HG03558 (cell line): ENCODE measurements around the gene FGF14.

Experiments
- ATAC-seq: cut with Tn5 transposase; IDR thresholded peaks from one replicate; pipeline ENCODE4 v1.9.1; 2021; ENCODE audit warnings: moderate number of reproducible peaks; ENCODE audit not compliant: unreplicated experiment; ENCODE audit errors: extremely low read depth

FGF14 gene

DNA sequence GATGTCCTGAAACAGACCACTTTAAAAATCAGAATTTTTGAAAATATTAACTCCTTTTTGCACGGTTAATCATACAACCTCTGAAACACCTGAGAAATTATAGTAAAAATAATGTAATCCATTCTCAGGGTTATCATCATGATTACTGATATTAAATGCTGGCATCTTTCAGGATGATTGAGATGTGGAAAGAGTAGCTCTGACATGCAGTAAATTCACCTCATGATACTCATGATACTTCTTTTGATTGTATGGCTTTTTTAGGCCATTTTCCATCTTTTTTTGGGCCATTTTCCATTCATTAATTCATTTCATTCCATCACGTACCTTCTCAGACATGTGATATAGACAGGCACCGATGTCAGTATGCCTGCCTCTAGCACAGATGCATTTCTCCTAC, 85.1 kb downstream of the FGF14 start:
- ATAC-seq = no peak

DNA sequence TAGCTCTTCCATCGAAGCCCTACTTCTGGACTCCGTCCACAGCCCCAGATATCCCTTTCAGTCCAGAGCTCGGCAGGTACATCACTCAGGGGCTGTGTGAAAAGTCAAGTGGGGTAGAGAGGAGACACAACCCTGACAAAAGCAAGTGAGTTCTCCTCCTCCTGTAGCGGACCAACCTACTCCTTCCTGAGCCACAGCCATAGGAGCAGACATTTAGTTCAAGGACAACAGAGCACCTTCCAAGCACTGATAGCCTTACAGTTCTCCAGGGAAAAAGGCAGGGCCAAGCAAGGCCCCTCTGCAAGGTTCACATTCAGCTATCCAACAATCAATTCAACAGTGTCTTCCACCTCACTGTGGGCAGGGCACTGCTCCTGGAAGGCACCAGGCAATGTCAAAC, 89.0 kb downstream of the FGF14 start:
- no peak for ATAC-seq

DNA sequence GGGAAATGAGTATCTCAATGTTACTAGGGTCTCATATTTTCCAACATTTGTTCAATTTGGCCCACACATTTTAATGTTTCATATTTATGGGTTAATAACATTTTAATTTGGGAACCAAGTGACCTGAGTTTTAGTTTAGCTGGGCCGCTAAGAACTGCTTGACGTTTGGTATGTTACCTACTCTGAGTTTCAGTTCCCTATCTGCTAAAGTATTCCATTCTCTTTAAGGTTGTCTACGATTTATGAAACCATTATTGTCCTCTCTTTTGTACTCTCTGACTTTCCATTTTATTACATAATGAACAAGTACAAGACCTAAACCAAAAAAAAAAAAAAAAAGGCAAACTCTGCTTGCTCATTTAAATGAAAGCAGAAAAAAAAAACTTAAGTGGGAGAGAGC, 89.9 kb downstream of the FGF14 start:
- peak; percentile 57 for ATAC-seq

DNA sequence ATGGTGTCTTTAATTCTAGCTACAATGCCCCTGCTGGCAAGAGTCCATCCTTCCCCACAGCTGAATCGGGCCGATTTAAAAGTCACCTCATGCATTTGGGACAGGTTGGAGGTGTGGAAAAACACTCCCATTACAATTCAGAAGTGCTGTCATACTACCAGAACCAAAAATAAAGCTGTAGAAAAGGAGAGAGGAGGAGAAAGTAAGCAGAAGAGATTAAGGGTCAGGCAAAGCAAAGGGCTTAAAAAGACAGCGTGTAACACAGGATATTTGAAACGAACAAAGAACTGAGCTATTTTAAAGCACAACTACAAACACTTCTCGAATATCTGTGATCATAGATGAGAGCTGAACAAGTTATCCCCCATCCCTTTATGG, 90.4 kb downstream of the FGF14 start:
- ATAC-seq = no peak

DNA sequence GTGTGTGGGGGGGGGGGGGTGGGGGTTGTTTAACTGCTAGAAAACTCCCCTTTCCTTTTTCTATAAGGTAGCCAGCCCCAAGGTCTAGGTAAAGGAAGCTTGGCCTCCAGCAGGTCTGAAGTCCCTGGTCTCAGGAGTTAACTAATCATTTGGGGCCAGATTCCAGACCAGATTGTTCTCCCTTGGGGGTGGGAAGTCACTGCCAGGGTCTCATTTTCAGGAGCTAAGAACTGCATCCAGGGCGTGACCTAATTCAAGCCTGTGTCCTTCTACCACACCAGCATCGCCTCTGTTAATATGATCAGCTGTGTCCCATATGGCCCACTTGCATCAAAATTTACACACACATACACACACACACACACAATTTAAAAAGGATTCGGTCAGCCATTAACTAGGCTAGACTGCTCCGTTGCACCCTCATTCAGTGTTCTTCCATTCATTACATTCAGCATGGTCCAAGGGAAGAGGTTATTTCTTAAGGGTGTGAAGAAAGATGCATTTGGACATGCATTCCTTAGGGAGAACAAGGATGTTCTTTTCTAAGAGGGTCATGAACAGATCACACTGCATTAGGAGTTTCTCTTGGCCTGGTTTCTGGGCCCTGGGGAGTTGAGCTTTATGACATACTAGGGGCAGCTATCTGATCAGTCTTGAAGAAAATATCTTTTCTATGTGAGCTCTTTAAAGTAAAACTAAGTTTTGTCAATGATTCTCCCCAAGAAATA, 91.0 kb downstream of the FGF14 start:
- no peak for ATAC-seq

DNA sequence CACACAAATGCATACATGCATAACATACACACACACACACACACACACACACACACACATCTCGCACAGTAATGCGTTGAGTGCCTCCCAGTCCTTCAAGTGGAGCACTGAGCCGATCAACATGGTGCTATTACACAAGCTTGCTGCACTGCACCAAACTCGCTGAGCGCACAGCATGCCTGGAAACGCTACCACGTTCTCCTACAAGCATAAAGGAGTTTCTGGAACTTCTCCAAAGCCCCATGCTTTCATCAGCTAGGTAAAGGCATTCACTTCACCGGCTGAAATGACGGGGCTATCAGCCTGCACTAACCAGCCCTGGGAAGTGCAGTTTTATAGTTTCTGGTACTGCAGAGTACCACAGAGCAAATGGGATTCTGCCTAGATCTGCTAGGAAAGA, 92.7 kb downstream of the FGF14 start:
- ATAC-seq = no peak

DNA sequence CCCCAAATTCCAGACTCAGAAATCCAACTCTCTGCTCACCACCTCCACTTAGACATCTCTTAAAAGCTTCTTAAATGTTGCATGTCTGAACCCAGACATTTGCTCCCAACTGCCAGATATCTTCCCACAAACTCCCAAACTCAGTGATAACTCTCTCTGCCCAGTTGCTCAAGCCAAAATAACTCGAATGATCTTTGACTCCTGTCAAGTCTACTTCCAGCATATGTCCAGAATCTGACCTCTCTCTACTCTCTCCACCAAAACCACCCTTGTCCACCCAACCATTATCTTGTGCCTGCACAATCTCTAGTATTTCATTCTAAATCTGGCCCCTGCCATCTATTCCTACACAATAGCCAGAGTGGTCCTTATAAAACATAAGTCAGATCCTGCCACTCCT, 99.3 kb downstream of the FGF14 start:
- no peak for ATAC-seq

DNA sequence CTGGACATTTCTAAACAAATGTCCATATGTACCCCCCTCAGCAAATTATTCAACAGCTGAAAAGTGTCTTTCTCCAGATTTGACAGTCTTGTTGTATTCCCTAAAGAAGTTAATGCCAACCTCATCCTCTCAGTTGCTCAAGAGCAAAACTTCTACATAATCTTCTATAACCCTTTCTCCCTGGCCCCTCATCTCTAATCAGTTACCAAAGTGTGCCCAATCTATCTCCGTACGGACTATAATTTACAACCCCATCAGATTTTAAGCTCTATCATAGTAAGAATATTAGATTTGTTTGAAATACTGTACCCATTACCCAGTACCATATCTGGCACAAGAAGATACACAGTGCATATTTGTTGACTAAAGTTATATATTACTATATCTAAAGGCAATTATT, 101.5 kb downstream of the FGF14 start:
- no peak for ATAC-seq

DNA sequence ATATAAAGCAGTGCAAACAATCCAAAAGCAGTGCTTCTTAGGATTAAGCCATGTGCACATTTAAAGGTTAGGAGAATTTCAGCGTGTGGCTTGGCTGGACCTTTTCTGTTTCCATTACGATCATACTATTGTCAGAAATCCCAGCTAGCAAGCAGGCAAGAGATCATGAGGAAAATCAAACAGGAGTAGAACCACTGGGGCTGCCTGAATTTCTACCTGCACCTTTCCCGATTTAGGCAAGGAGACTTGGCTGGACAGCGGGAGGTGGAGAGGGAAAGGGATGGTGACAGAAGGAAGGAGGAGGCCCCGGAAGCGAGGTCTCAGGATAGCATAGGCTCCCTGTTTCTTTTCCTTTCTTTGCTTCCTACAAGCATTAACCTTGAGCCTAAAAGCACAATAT, 102.5 kb downstream of the FGF14 start:
- no peak for ATAC-seq

DNA sequence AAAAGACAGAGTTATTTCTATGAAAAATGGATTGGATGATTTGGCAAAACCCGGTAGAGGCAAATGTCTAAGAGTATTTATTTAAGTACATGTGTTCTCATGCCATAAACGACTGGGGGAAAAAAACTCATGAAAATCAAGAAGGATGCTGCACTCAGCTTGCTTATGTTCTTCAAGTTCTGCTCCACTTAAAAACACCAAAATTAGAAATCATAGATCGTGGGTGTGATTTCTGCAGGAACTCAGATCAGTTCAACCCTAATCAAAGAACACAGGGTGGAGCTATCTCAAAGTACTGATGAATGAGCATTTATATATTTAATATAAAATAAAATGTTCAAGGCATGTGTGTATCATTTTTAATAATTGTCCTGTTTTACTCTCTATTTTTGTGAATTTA, 103.8 kb downstream of the FGF14 start:
- no peak for ATAC-seq

DNA sequence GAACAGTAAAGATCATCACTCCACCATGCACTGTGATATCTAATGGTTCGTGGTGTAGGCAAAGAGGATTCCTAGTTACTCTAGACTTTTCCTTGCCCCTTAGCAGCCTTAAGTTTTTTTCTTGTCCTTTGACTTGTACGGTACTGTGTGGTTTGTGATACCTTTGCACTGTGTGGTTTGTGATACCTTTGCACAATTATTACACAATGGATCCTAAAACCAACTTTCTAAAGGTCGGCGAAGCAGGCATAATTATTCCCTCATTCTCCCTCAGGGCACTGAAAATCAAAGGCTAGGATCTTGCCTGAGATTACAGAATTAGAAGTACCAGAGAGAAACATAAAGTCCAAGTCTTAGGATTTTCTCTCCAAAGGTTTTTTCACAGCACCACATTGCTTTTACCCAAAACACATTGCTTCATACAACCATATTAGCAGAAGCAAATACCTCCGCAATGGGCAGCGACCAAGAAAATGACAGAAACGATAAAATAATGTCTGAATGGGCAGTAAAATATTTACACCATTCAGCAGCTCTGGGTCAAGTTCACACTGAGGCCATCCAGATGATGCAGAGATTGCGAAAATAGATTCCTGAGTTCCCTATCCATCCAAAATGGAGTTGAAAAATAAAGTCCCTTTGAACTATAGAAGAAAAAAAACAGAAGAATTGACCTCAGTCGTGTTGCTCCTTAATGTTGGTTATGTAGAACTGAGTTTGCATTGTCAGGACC, 106.4 kb downstream of the FGF14 start:
- ATAC-seq = no peak

DNA sequence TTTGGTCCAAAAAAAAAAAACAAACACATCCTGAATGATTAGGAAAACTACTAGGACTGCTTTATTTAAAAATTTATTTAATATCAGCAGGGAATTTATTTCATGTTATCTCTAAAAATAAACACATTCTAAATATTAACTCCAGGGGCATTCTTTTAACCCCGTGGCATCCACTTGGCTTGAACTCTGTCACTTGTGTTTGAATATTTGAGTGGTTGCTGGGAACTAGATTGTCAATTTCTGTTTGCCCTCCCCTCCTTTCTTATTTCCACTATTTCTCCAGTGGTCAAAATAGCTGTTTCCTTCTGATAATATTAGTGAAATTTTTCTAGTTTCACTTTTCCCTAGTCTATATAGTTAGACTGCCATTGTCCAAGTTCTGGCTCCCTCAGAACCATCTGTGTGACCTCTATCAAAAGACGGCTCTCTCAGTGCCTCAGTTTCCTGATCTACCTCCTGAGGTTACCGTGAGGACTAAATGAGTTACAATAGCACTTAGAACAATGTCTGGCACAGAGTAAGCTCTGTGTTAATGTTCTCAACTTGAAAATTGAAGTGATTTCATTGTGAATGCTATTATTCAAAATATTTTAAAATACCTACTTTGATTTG, 107.3 kb downstream of the FGF14 start:
- ATAC-seq = no peak

DNA sequence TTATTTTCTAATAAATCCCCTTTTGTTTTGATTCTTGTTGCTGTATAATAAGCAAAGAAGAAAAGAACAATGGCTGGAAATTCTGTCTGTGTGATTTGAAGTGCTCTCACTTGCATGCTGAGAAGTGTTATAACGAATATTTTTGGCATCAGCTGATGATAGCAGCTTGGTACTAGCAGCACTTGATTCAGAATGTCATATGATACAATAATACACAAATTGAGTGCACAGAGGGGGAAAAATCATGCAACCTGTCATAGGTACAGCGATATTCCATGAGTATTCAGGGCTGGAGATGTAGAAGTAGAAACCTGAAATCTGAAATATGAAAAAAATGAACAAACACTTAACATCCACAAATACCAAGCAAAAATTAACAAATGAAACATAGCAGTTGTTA, 108.1 kb downstream of the FGF14 start:
- ATAC-seq = no peak

DNA sequence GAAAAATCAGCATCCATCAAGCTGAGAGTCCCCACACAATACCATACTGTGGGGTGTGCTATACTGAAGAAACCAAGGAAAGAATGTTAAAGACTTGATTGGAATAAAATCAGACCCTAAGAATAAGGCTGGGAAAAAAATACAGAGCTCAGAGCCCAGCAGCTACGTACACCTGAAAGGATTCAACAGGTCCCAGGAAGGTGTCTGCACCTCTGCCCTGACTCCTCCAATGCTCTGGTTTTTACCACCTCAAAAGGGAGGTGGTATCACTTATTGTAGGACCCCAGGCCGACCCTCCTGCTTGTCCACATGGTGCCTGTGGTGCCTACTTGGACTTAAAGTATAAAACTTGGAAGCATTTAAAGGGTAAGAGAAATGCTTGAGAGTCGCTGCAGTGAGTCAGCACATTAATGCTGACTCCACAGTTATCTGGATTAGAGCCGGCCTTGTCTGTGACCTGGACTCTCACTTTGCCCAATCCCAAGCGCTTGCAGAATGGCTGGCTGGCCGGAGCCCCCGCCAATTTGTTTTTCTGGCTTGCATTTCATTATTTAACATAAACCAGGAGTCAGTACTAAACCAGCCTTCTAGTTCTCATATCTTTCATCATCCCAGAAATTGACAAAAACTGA, 110.1 kb downstream of the FGF14 start:
- ATAC-seq = no peak

DNA sequence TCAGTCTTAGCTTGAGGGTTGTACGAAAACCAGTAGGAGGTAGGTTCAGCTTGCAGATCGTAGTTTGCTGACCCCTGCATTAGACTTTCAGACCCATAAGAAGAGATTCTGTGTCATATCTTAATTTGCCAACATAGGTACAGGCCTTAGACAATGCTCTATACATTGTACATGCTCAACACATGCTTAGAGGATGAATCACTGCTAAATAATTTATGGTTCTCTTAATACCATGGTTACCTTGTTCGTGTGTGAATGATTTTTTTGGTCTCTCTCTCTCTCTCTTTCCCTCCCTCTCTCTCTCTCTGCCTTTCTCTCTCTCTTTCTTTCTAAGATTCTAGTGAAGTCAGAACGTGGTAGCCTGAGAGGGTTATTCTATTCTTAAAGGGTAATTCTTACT, 112.2 kb downstream of the FGF14 start:
- ATAC-seq = no peak

DNA sequence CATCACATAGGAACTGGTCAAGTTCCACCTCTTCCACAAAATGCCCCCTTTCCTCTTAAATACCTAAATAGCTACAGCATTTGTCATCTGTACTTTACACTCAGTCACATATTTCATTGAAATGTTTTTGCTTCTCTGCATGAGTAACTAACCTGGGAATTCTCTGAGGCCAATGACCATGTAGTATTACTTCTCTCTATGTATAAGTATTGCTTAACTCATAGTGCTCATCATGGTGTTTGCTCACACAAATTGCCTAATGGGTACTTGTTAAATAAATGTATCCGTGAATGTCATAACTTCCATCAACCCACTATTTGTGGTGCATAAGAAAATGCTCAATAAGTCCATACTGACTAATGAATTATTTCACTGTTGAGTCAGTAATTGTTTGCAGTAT, 115.5 kb downstream of the FGF14 start:
- no peak for ATAC-seq

DNA sequence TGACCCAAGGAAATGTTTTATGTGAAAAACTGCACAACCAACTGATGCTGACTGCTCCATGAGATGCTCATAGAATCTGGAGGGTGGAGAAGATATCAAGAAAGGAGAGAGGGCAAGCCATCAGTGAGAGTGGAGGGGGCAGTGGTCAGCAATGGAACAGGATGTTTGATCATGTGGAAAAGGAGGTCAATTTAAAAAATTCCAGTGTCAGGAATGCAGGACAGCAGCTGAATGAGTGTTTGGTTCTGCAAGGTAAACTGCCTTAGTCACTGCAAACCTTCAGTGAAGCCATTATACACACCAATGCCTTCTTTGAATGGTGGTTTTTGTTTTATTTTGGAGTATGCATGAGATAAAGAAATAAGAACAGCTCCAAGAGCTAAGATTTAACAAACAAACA, 121.5 kb downstream of the FGF14 start:
- ATAC-seq = no peak

DNA sequence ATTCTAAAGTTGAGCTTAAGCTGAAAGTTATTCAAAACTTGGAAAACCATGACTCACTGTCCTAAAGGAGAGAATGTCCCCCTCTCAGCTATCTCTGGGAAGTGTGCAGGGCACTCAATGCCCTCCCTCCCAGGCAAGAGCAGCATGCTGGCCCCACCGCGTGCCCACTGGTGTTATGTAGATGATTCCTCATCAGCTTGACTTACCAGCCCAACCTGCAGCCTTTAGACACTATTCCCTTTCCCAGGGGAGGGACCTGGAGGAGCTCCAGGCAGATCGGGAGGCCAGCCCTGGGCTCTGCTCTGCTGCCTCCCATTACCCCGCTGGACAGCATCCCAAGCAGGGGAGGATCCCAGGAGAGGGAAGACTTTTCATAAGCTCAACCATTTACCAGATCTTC, 124.6 kb downstream of the FGF14 start:
- ATAC-seq = no peak

DNA sequence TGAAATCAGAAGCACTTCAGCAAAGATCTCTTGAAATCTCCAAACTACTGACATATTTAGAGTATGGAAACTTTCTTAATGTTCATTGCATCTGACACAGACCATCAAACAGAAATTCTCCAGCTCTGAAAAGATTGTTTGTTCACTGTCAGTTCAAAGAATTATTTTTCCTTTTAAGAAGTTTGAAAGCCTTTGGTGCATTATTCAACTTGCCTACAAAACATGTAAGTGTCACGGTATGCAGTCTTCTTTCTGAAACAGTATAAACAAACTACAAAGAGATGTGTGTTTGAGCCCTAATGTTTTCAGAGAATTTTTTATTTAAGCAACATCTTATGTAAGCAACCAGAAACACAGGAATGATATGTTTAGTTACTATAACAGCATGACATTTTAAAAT, 125.4 kb downstream of the FGF14 start:
- ATAC-seq = no peak

DNA sequence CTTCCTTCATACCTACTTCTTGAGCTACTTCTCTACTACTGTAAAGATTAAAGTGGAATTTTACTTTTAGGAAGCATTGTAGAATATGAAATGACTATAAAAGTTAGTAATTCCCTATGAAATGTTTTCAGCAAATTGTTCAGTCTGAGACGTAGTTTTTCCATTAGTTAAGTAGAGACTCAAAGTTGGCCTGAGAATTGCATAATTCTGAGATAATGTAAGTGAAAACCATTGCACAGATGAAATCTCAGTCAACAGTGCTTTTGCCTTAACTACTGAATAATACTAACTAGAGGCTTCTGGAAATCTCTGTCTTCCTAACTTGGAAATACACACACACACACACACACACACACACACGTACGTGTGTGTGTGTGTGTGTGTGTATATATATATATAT, 125.9 kb downstream of the FGF14 start:
- ATAC-seq = no peak

DNA sequence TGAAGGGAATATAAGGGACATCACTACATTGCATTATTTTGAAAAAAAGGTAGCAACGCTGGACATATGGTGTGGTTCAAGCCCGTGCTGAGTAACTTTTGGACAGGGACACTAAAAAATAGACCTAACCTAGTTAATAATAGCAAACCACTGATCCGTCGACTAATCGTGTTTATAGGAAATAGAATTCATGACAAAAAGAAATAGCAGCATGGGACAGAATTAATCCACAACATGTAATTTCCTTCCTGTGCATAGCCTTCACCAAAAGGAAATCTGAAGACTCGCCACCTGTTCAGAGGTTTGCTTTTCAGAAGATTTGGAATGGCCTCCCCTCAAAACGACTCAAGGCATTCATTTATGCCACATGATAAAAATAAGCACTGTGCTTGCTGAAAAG, 128.7 kb downstream of the FGF14 start:
- no peak for ATAC-seq
